ENCODE results near the gene BCL10. TPM values are rescaled to one million over a fixed set of nuclear protein-coding genes. Genes with fewer than 3 reads are reported as not detected.

Gene BCL10
- total RNA-seq, 1 donor from 2014 or later: 24.9 TPM

DNA sequence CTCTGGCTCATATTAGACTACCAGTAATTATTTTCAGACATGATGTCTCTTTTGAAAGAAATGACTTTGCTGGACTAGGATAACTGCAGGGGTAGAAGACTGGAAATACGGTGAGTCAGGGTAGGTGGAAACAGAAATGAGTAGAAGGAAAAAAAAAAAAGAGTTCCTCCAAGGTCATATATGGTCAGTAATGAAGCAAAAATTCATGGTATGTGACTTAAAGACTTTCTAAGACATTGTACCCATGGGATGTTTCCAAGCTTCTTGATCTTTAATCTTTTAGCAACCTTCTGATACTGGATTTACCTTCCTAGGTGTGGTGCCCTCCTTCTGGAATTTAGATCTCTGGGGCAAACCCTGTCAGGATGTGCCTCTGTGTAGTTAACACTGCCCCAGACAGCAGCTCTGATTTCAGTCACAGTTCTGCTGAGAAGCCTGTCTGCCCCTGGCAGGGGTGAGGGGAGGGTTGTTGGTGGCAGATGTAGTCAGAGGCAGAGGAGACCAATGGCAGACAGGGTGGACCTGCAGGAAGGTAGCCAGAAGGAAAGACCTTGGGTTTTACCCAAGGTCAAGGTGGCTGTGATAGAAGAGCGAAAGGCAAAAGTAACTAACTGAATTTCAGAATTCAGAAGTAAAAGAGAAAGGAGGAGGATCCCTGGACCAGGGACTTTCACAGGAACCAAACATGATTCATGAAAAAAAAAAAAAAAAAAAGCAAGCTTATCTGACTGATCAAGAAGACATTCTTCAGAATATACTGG, 44.1 kb upstream of the BCL10 start:
- peaks cover 81% of the 10 kb centered on the region for H3K4me1 Mint-ChIP-seq (ENCODE audit: low read depth)
- H3K27ac Mint-ChIP-seq (ENCODE audit: unreplicated experiment): peak overlapping the region; percentile 90
- H3K36me3 Mint-ChIP-seq (ENCODE audit: low read depth): peaks cover 46% of the 10 kb centered on the region
- no peaks in the 10 kb centered on the region for H3K27me3 Mint-ChIP-seq (ENCODE audit: low read depth)
- no peaks in the 10 kb centered on the region for H3K9me3 Mint-ChIP-seq (ENCODE audit: low read depth)
- no peak for DNase-seq (ENCODE audit: low spot score)
- TF ChIP-seq, protein P1, sequence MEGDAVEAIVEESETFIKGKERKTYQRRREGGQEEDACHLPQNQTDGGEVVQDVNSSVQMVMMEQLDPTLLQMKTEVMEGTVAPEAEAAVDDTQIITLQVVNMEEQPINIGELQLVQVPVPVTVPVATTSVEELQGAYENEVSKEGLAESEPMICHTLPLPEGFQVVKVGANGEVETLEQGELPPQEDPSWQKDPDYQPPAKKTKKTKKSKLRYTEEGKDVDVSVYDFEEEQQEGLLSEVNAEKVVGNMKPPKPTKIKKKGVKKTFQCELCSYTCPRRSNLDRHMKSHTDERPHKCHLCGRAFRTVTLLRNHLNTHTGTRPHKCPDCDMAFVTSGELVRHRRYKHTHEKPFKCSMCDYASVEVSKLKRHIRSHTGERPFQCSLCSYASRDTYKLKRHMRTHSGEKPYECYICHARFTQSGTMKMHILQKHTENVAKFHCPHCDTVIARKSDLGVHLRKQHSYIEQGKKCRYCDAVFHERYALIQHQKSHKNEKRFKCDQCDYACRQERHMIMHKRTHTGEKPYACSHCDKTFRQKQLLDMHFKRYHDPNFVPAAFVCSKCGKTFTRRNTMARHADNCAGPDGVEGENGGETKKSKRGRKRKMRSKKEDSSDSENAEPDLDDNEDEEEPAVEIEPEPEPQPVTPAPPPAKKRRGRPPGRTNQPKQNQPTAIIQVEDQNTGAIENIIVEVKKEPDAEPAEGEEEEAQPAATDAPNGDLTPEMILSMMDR (IDR thresholded peaks at IDR 0.05): no peak
- no peak overlapping the region for H3K4me3 Mint-ChIP-seq (ENCODE audit: unreplicated experiment)

DNA sequence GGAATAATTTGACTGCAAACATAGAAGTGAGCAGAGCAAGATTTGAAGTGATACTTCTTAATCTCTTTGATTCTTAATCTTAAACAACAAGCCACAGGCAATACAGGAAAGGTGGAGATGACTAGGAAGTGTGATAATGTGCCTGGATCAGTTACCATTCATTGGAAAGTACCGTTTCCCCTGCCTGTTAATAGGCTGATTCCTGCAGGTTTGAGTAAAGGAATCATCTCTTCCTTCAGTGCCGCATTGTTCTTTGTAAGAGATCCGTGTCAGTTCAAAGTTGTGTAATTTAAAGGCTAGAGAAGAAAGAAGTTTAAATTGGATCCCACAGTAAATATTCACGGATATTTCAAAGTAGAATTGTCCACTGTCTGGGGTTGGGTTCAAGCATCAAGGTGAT, 43.5 kb upstream of the BCL10 start:
- peak overlapping the region; percentile 90 for H3K27ac Mint-ChIP-seq (ENCODE audit: unreplicated experiment)
- no peaks in the 10 kb centered on the region for H3K27me3 Mint-ChIP-seq (ENCODE audit: low read depth)

DNA sequence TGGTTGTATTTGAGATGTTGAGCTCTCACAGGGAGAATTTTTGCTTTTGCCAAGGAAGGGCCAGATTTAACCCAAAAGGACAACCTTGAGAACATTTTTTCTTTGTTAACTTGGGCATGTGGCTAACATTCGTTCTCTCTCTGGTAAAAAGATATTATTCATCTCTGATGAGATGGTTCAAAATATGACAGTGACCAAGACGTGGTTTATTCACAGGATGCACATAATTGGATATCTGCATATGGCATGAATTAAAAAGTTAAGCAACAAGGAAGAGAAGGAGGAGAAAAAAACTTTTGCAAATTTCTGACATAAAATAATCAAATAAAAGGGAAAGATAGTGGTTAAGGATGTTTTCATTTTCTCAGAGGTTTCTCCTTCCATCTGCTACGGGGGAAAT, 43.1 kb upstream of the BCL10 start:
- Mint-ChIP-seq H3K36me3 (ENCODE audit: low read depth) (peaks cover 44% of the 10 kb centered on the region), H3K9me3 (ENCODE audit: low read depth) (no peaks in the 10 kb centered on the region), H3K27ac (ENCODE audit: unreplicated experiment) (peak overlapping the region; percentile 90), H3K4me3 (ENCODE audit: unreplicated experiment) (no peak overlapping the region), H3K27me3 (ENCODE audit: low read depth) (no peaks in the 10 kb centered on the region), H3K4me1 (ENCODE audit: low read depth) (peaks cover 81% of the 10 kb centered on the region)
- no peak for DNase-seq (ENCODE audit: low spot score)
- TF ChIP-seq, protein P1 (IDR thresholded peaks at IDR 0.05): no peak

More for the DNA sequence above, 43.5 kb upstream of the BCL10 start:
- TF ChIP-seq, protein P1 (IDR thresholded peaks at IDR 0.05): no peak
- Mint-ChIP-seq H3K36me3 (ENCODE audit: low read depth) (peaks cover 46% of the 10 kb centered on the region), H3K4me1 (ENCODE audit: low read depth) (peaks cover 81% of the 10 kb centered on the region), H3K4me3 (ENCODE audit: unreplicated experiment) (no peak overlapping the region), H3K9me3 (ENCODE audit: low read depth) (no peaks in the 10 kb centered on the region)
- no peak for DNase-seq (ENCODE audit: low spot score)

DNA sequence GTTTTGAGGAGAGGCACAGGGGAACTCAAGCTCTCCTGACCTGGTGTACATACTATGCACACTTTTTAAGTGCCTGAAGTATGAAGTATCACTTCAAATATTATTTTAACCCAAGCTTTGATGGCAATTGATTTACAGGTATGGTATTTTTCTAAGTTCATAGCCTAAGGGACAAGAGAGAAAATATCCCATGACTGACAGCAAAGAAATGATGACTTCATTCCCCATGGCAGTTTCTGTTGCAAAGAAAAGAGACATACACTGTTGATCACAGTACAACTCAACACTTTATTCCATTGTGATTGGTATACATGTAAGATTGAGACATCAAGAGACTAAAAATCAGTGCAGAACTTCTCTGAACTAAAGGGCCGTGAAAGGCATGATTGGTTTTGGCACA, 41.8 kb upstream of the BCL10 start:
- H3K4me1 Mint-ChIP-seq (ENCODE audit: low read depth): peaks cover 88% of the 10 kb centered on the region
- peaks cover 38% of the 10 kb centered on the region for H3K36me3 Mint-ChIP-seq (ENCODE audit: low read depth)
- H3K27me3 Mint-ChIP-seq (ENCODE audit: low read depth): no peaks in the 10 kb centered on the region
- no peak for DNase-seq (ENCODE audit: low spot score)
- no peaks in the 10 kb centered on the region for H3K9me3 Mint-ChIP-seq (ENCODE audit: low read depth)
- H3K27ac Mint-ChIP-seq (ENCODE audit: unreplicated experiment): peak overlapping the region; percentile 55
- TF ChIP-seq, protein P1 (IDR thresholded peaks at IDR 0.05): no peak
- H3K4me3 Mint-ChIP-seq (ENCODE audit: unreplicated experiment): no peak overlapping the region

DNA sequence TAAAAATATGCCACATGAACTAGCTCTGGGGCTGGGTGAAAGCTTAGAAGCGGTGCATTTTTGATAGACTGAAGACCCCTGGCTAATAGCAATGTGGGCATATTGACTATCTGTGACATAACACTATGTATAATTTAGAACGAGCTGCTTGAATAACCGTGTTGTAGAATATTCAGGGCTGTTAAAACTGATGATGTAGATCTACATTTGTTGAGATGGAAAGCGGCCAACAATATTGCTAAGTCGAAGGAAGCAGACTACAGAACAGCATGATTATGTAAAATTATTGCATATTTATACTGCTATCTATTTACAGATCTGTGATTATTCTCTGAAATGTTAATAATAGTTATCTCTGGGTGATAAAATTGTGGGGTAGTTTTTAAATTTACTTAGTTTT, 41.1 kb upstream of the BCL10 start:
- TF ChIP-seq, protein P1 (IDR thresholded peaks at IDR 0.05): no peak
- Mint-ChIP-seq H3K4me1 (ENCODE audit: low read depth) (peaks cover 91% of the 10 kb centered on the region), H3K27me3 (ENCODE audit: low read depth) (no peaks in the 10 kb centered on the region), H3K4me3 (ENCODE audit: unreplicated experiment) (no peak overlapping the region), H3K9me3 (ENCODE audit: low read depth) (no peaks in the 10 kb centered on the region), H3K27ac (ENCODE audit: unreplicated experiment) (peak overlapping the region; percentile 55), H3K36me3 (ENCODE audit: low read depth) (peaks cover 35% of the 10 kb centered on the region)
- no peak for DNase-seq (ENCODE audit: low spot score)

All from chondrocyte (in vitro differentiated cells).